ENCODE results near the gene PES1.
"Not testable (repeated sequence)": the region's sequence is repeated elsewhere in the genome, so short reads cannot be mapped to it uniquely, and the experiment has no call there.

PES1 gene

DNA sequence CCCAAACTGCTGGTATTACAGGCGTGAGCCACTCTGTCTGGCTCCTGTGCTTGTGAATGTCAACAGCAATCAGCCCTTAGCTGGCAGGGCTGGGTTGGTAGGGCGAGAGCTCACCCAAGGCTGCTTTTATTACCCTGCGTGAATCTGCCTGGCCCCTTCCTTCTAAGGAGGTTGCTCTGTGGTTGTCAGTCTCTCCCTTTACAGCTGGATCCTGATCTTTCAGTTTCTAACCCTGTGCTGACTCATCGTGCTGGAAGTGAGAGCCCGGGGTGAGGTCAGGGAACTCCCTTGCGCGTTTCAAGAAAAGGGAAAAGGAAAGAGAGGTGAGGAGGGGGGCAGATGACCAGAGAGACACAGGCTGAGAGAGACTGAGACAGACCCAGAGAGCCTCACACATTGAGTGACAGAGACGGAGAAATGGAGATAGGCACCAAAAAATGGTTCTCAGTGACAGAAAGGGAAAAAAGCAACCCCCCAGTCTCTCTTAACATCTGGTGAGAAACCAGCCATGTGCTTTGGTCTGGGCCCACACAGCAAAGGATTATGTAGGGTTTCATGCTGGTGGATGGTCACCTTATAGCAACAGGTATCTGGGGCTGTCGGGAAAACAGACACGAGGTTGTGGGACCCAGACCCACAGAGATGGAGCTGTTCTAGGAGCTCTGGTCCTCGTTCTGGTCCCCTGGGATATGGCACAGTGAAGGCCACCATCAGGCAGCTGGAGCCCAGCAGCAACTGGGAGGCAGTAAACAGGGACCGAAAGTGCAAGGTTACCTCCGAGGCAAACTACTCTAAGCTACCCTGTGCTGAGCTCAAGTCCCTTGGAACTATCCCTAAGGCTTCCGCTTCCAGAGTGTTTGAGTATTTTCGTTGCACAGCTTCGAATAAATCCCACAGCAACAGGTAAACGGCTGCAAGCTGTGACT lies 17.8 kb upstream of the PES1 start:
- no peak for DNase-seq (ENCODE audit: low read depth, low spot score)

DNA sequence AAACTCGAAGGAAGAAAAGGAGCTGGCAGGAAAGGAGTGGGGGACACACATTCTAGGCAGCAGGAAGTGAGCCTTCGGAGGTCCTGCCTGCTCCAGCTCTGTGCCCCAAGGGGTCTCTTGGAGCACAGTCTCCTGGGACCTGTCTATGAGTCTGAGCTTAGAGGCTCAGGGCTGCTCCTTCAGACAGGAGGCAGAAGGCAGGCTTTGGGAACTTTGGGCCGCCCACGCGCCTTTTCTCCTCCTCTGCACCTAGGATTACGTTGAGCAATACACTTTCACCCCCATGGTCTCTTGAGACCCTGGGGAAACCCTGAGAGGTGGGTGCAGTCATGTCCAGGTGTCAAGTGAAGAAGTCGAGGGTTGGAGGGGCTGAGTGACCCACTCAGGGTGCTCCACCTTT lies 16.2 kb upstream of the PES1 start:
- DNase-seq (ENCODE audit: low read depth, low spot score) = no peak

DNA sequence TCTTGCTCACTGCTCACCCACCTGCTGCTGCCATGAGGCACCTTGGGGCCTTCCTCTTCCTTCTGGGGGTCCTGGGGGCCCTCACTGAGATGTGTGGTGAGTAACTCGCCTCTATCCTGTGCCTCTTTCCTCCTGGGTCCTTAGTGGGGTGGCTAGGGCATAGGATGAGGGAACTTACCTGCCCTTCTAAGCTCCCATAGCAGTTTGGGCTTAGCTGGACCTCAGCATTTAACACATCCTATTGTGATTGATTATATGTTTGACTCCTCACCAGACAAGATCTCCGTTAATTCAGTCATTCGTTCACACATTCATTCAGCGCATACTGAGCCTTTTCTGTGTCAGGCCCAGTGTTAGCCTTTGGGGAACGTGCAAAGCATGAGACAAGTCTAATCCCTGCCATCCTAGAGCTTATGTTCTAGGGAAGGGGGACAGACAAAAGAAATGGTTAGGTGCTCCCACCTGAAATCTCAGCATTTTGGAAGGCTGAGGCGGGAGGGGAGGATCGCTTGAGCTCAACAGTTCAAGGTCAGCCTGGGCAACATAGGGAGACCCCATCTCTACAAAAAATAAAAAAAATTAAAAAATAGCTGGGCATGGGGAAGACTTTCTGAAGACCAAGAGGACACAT lies 15.7 kb upstream of the PES1 start:
- no peak for DNase-seq (ENCODE audit: low read depth, low spot score)

DNA sequence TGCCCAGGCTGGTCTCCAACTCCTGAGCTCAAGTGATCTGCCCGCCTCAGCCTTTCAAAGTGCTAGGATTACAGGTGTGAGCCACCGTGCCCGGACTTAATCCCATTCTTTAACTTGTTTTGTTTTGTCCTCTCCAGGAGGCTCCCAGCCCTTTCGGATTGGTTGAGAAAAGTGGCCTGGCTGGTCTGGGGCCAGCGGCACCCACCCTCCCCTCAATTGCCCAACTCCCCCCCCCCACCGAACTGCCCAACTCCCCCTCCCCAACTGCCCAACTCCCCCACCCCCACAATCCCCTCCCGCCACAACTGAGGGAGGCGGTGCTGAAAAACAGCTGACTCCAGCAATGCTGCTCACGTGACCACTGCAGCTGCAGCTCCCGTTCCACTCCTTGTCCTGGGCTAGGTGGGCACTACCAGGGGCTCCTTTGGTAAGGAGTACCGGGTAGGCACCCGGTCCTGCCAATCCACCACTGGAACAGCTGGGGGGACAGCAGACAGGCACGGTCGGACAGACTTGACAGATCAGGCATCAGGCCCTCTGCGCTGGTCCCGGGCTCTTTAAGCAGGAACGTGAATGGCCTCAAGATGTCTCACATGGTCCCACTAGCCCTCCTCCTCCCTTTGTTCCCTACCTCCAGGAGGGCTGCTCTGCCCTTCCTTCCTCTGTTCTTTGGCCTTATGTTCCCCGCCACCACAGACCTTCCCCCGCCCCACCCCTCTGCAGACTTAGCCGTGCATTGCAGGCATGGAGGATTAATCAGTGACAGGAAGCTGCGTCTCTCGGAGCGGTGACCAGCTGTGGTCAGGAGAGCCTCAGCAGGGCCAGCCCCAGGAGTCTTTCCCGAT lies 15.0 kb upstream of the PES1 start, which contains the start of gene TCN2:
TSS of gene TCN2 (plus strand) at position 720 of the 845 bp plus-strand sequence. CDS start 158 bp downstream, outside the sequence.
- DNase-seq (ENCODE audit: low read depth, low spot score) = no peak

DNA sequence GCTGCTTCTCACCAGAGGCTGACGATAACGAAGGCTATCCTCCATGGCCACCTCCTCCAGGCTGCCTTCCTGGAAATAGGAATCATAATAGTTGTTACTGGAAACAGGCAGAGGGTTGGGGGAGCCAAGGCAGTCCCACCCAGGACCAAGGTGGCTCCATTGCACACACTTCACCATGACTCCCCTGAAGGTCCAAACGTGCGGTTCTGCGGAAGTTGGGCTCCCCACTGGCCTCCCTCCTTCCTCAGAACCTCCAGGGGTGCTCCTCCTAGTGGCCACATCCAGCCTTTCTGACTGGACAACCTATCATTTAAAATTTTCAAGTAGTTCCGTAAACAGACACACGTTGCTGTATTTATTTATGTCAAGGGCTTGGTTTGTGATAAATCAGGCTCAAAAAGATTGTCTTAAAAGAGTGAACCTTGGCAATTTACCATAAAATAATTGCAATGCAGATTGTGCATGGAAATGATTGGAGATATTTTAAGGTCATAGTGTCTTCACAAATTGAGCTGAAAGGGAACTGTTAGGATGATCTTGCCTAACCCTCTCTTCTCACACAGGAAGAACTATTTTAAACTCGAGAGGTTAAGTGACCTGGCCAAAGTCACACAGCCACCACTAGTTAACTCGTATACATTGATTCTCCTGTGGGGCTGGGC lies 13.9 kb upstream of the PES1 start:
- no peak for DNase-seq (ENCODE audit: low read depth, low spot score)

DNA sequence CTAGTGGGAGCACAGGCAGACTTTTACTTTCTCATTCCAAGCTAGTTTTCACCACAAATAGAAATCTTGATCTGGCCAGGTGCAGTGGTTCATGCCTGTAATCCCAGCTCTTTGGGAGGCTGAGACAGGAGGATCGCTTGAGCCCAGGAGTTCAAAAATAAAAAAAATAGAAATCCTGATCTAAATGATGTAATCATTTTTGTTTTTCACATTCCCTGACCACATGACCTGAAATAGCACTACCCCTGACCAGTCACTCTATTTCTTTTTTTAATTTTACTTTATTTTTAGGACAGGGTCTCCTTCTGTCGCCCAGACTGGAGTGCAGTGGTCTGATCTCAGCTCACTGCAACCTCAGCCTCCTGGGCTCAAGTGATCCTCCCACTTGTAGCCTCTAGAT lies 13.0 kb upstream of the PES1 start:
- DNase-seq (ENCODE audit: low read depth, low spot score) = no peak

DNA sequence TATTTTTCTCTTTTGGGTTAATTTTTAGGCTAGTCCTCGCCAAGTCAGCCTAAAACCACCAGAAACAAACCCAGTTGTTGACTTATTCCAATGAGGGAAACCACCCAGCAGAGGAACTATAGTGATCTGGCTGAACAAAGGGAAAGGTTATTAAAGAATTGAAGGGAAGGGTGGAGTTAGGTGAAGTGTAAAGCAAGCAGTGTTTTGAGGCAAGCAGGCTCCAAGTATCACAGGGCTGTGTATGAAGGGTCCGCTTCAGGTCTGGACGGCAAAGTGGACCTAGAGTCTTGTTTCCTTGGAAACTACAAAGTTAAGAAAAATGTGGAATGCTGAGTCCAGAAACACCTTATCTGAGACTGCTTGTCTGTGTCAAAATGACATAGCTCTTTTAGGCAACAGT lies 12.1 kb upstream of the PES1 start:
- DNase-seq (ENCODE audit: low read depth, low spot score) = no peak

DNA sequence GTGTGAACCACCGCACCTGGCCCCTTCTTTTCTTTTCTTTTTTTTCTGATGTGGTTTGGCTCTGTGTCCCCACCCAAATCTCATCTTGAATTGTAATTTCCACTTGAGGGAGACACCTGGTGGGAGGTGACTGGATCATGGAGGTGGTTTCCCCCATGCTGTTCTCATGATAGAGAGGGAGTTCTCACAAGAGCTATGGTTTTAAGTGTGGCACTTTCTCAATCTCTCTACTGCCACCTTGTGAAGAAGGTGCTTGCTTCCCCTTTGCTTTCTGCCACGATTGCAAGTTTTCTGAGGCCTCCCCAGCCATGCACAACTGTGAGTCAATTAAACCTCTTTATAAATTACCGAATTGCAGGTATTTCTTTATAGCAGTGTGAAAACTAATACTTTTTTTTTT lies 10.3 kb upstream of the PES1 start:
- no peak for DNase-seq (ENCODE audit: low read depth, low spot score)

DNA sequence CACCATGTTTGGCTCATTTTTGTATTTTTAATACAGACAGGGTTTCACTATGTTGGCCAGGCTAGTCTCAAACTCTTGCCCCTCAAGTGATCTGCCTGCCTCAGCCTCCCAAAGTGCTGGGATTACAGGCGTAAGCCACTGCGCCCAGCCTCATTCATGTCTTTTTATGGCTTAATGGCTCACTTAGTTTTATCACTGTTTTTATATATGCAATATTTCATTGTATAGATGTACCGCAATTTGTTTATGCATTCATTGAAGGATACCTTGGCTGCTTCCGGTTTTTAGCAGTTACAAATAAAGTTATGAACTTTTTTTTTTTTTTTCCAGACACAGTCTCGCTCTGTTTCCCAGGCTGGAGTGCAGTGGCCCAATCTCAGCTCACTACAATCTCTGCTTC lies 9.8 kb upstream of the PES1 start:
- no peak for DNase-seq (ENCODE audit: low read depth, low spot score)

DNA sequence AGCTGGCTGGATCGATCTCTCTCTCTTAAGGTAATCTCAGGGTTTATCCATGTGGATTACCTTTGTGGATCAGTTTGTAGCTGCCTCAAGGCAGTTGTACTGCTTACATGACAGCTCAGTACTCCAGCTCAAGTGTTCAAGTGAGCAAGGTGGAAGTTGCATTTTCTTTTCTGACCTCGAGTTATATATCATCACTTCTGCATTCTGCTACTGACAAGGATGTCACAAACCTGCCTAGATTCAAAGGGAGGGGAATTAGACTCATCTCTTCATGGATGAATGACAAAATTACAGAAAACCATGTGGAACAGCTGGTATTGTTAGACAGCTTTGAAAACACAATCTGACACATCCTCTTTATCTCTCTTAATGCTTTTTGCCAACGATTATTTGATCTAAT lies 9.2 kb upstream of the PES1 start:
- no peak for DNase-seq (ENCODE audit: low read depth, low spot score)

DNA sequence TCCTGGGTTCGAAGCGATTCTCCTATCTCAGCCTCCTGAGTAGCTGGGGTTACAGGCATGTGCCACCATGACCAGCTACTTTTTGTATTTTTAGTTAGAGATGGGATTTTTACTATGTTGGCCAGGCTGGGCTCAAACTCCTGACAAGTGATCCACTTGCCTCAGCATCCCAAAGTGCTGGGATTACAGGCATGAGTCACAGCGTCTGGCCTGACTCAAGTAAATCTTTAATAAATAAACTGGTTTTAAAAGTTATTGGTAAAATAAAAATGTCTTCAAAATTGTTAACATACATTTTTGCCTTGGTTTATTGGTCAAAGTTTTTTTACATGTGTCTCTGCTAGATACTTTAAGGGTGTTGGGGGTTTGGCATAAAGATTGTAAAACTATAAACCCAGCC lies 7.3 kb upstream of the PES1 start:
- DNase-seq (ENCODE audit: low read depth, low spot score) = no peak

DNA sequence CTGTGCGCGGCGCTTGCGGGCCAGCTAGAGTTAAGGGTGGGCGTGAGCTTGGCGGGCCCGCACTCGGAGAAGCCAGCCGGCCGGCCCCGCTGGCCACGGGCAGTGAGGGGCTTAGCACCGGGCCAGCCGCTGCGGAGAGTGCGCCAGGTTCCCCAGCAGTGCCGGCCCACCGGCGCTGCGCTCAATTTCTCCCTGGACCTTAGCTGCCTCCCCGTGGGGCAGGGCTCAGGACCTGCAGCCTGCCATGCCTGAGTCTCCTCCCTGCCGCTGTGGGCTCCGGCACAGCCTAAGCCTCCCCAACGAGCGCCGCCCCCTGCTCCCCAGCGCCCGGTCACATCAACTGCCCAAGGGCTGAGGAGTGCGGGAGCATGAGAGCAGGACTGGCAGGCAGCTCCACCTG lies 5.2 kb upstream of the PES1 start:
- DNase-seq (ENCODE audit: low read depth, low spot score) = no peak

DNA sequence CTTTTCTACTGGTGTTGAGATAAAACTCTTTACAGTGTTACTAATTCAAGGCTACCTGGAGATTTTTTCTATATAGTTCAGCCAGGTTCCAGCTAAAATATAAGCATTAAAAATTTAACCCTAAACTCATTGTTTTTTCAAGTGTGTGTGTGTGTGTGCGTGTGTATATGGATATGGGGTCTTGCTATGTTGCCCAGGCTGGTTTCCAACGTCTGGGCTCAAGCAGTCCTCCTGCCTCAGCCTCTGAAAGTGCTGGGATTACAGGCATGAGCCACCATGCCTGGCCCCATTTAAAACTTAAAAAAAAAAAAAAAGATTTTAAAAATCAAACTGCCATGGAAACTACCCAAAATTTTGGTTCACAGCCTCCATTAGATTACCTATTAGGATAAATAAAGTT lies 4.5 kb upstream of the PES1 start:
- DNase-seq (ENCODE audit: low read depth, low spot score) = no peak

DNA sequence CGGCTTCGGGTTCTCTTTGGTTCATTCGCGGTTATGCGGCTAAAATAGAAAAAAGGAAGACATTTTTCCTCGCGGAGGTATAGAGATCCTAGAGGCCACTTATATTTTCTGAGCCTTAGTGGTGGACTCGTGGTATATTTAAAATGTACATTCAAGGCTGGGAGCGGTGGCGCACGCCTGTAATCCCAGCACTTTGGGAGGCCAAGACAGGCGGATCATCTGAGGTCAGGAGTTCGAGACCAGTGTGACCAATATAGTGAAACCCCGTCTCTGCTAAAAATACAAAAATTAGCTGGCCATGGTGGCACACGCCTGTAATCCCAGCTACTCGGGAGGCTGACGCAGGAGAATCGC lies 627 bp upstream of the PES1 start:
- not testable (repeated sequence) for DNase-seq (ENCODE audit: low read depth, low spot score)

DNA sequence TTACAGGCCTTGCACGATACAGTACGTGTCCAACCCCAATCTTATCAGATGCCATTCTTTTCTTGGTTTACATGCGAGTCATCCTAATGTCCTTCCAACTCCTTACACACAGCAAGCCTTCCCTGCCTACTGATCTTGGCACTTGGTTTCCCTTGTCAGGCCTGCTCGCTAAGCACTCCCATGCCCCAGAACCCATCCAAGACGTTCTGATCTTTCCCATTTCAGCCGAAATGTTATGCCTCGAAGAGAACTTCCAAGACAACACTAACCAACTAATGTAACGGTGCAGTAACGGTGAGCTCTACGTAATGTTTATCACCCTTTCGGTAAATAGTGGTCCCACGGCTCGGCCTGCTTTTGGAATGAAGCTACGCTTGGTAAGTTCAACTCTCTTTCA lies 521 bp downstream of the PES1 start:
- no peak for DNase-seq (ENCODE audit: low read depth, low spot score)

DNA sequence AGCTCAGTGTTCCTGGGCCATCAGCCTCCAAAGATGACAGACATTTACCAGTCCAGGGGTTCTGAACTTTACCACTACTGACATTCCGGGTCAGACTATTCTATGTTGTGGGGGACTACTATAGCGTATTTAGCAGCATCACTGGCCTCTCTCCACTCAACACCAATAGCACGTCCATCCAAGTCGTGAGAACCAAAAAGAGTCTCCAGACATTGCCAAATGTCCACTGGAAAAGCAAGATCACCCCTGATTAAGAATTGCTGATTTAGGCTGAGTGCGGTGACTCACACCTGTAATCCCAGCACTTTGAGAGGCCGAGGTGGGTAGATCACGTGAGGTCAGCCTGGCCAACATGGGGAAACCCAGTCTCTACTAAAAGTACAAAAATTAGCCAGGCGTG lies 5.3 kb downstream of the PES1 start:
- no peak for DNase-seq (ENCODE audit: low read depth, low spot score)

DNA sequence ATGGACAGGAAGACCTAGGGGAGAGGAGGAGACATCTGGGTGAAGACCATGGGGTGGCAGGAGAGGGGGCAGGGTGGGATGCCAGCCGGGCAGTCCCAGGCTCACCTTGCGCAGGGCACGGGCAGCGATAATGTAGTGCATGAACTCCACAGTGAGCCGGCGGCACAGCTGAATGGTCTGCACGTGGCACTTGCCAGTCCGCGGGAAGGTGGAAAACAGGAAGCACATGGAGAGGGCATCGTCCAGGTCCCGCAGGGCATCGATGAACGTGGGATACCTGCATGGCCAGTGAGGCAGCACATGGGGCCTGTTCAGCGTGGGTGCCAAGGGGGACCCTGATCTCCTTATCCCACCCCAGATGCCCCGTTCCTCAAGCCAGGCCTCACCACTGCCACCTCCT lies 7.3 kb downstream of the PES1 start:
- no peak for DNase-seq (ENCODE audit: low read depth, low spot score)

DNA sequence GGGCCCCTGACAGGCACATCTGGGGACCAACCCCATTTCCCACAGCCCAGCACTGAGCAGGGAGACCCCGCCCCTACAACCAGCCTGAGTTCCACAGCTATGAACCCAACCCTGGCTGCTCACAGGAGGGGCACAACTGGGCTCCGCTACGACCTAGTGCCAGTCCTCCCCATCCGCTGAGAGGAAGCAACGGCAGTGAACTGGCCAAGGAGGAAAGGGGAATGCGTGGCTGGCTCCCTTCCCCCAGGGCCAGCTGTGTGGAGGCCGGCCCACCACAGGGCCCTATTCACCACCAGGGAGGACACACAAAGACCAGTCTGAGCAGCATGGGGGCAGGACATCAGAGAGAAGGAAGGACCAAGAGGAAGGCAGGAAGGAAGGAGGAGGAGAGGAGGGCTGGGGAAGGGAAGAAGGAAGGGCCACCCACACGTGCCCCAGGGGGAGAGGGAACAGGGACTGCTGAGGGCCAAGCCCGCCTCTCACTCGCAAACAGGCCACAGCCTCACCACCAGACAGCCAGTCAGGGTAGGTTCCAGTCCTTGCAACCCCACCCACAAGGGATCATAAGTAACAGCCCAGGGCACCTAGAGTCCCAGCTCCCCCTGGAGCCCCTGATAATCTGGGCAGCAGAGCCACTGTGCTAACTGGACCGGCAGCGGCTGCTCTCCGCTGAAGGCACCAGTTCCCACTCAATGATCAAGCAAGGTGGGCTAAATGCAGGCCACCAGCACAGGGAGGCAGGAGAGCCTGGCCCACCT lies 8.7 kb downstream of the PES1 start:
- no peak for DNase-seq (ENCODE audit: low read depth, low spot score)

DNA sequence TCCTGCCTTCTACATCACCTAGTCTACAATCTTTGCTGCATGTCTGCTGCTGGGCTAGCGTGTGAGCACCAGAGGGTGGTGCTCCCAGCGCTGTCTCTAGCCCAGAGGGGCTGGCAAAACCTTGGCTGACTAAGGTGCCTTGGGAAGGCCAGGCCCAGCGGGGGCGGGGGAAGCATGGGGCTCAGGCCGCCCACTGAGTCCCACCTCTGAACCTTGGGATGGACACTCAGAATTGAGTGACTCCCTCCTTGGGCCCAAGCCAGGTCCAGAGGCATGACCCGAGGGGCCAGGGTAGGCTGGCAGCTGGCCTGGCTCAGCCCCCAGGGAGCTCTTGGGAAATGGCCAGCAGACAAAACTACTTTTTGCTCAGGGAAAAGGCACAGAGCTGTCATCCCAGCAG lies 9.7 kb downstream of the PES1 start:
- no peak for DNase-seq (ENCODE audit: low read depth, low spot score)

DNA sequence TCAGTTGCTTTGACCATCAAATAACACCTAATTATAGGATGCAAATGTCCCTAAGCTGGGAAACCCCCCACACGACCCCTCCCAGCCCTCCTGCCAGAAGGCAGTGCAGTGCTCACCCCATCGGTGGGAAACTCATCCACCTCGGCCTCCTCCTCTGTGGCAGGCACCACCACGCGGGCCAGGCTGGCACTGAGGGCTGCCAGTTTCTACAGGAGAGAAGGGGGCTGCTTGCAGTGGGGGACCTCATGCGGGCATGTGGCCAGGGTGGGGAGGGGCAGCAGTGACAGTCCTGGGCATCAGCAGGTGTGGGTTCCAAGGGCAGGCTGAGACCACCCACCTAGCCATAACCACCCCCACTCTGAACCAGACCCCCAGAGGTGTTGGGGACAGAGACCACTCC lies 10.8 kb downstream of the PES1 start:
- DNase-seq (ENCODE audit: low read depth, low spot score) = no peak

DNA sequence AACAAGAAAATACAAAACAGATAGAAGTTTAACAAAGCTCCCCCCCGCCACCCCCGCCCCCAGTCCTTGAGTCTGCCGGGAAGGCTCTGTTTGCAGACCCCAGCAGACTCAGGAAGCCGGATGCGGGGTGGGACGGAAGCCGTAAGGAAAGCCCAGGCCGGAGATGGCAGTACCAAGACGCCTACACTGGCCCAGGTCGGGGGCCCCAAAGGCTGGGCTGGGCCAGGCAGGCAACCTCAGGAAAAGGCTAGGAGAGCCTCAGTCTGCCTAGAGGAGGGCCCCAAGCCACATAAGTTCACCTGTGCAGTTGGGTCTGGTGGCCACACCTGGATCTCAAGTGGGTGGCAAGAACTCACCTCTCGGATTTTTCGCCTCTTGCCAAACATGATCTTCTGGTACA lies 13.2 kb downstream of the PES1 start:
- DNase-seq (ENCODE audit: low read depth, low spot score) = no peak
